ENCODE measurements around the gene TEX38. TPM values are rescaled to one million over a fixed set of nuclear protein-coding genes. Genes with fewer than 3 reads are reported as not detected.
A peak's percentile ranks its signal among the peaks of the same experiment; 100 is the strongest.

TEX38 gene
- total RNA-seq, 1 donor from 2014 or later: not detected

DNA sequence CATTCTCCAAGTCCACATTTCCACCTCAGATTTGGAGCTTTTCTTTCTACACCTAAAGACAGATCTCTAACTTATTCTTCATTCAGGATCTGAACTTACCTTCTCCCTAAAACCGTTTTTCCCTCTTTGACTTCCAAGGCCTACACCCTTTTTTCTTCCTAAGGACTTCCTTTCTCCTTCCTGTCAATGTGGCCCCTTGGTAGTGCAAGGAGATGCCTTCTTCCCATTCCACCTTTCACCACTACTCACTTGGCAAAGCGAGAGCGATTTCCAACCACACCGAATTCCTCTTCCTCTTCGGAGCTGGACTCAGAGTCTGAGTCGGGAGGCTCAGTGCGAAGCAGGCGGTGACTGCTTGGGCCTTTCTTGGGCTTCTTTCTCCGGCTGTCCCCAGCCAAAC is 46.0 kb downstream of the TEX38 start:
- H3K9me3 ChIP-seq (ENCODE audit: low read depth): no peaks in the 10 kb centered on the region
- DNase-seq (ENCODE audit: low spot score): no peak
- peaks cover 7% of the 10 kb centered on the region for H3F3A ChIP-seq (ENCODE audit: low read depth)
- H3K36me3 ChIP-seq: peaks cover 4% of the 10 kb centered on the region
- Mint-ChIP-seq H3K9me3 (no peaks in the 10 kb centered on the region), H3K27ac (peak overlapping the region; percentile 80), H3K27me3 (ENCODE audit: insufficient read depth, low read depth) (peaks cover 5% of the 10 kb centered on the region), H3K36me3 (peaks cover 2% of the 10 kb centered on the region), H3K4me1 (peaks cover 29% of the 10 kb centered on the region), H3K4me3 (peak overlapping the region; percentile 98)
- H3K4me3 ChIP-seq: peak overlapping the region; percentile 95
- H3K27me3 ChIP-seq: no peaks in the 10 kb centered on the region
- H2AFZ ChIP-seq (replicated peaks): no peak overlapping the region
- H3K9ac ChIP-seq: peak overlapping the region; percentile 84
- H4K20me1 ChIP-seq (ENCODE audit: low read depth): peaks cover 29% of the 10 kb centered on the region
- H3K4me2 ChIP-seq: peak overlapping the region; percentile 95
- peaks cover 26% of the 10 kb centered on the region for H3K79me2 ChIP-seq (ENCODE audit: low read depth)
- H3K4me1 ChIP-seq: peaks cover 18% of the 10 kb centered on the region
- TF ChIP-seq EZH2 (IDR thresholded peaks at IDR 0.05) (no peak), EZH2phosphoT487 (IDR thresholded peaks at IDR 0.05) (no peak)
- TF ChIP-seq, protein P1, sequence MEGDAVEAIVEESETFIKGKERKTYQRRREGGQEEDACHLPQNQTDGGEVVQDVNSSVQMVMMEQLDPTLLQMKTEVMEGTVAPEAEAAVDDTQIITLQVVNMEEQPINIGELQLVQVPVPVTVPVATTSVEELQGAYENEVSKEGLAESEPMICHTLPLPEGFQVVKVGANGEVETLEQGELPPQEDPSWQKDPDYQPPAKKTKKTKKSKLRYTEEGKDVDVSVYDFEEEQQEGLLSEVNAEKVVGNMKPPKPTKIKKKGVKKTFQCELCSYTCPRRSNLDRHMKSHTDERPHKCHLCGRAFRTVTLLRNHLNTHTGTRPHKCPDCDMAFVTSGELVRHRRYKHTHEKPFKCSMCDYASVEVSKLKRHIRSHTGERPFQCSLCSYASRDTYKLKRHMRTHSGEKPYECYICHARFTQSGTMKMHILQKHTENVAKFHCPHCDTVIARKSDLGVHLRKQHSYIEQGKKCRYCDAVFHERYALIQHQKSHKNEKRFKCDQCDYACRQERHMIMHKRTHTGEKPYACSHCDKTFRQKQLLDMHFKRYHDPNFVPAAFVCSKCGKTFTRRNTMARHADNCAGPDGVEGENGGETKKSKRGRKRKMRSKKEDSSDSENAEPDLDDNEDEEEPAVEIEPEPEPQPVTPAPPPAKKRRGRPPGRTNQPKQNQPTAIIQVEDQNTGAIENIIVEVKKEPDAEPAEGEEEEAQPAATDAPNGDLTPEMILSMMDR (IDR thresholded peaks at IDR 0.05): no peak
- H3K27ac ChIP-seq: no peak overlapping the region

DNA sequence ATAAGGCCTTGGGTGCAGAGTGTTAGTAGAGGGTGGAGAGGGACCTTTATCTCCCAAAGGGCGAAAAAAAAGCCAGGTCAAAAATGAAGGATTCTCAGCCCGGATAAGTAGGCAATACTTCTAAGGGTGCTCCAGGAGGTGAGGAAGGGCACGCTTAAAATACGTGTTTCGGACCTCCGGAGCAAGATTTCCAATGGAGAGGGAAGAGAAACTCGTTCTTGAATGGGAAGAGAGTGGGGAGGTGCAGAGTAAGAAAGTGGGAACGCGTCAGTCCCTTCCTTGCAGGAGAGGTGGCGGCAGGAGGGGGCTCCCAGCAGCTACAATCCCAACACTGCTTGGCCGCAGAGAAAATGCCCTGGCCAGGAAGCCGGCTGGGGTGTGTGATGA is 46.7 kb downstream of the TEX38 start:
- peaks cover 2% of the 10 kb centered on the region for H3K36me3 Mint-ChIP-seq
- DNase-seq (ENCODE audit: low spot score): no peak
- H2AFZ ChIP-seq (replicated peaks): peak overlapping the region; percentile 44

DNA sequence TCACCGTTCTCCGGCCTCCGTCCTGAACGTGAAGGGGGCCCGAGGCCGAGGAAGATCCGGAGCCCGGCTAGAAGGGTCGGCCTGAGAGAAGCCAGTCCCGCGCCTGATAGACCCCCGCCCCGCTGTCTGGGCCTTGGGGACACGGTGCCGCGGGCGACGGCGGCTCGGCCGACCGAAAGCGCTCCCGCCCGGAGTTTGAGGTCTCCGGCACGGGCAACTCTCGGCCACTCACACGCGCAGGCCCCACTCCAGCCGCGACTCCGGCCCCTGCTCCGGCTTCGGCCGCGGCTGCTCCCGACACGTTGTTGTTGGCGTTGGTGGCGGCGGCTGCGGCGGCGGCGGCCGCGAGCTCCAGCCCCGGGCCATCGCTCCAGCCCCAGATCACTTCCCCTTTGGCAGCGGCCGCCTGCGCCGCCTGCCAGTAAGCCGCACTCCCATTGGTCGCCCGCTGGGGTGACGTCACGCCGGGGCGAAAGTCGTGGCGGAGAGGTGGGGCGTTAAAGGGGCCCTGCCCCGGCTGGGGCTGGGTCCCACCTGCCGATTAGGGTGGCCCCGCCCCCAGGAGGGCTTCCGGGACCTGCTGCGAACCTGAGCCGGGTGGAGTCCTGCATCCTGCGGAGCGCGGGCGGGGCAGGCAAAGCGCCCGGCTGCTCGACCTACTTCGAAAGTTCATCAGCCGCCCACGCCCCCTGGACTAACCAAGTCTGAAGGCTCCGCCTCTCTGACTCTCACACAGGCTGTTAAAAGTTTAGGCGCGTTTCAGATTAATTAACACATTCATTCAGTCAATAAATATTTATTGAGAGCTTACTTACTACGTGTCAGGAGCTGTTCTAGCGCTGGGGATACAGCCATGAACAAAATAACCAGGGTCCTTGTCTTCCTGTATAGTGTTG is 47.3 kb downstream of the TEX38 start, which contains the start of gene EFCAB14:
TSS of gene EFCAB14 (minus strand) at position 388 of the 896 bp plus-strand sequence. CDS start 1,027 bp downstream, outside the sequence.
- no peaks in the 10 kb centered on the region for H3K36me3 ChIP-seq
- H3K4me1 ChIP-seq: peaks cover 24% of the 10 kb centered on the region
- H4K20me1 ChIP-seq (ENCODE audit: low read depth): peaks cover 24% of the 10 kb centered on the region
- TF ChIP-seq EZH2 (IDR thresholded peaks at IDR 0.05): no peak
- TF ChIP-seq EZH2phosphoT487 (IDR thresholded peaks at IDR 0.05): no peak
- TF ChIP-seq, protein P1 (IDR thresholded peaks at IDR 0.05): no peak
- H3K79me2 ChIP-seq (ENCODE audit: low read depth): peaks cover 26% of the 10 kb centered on the region
- H2AFZ ChIP-seq (replicated peaks): peak within 1 kb of the TSS; percentile 44
- H3K9me3 Mint-ChIP-seq: no peaks in the 10 kb centered on the region
- H3K9ac ChIP-seq: peak within 1 kb of the TSS; percentile 84
- H3K27ac Mint-ChIP-seq: peak within 1 kb of the TSS; percentile 80
- peaks cover 2% of the 10 kb centered on the region for H3K36me3 Mint-ChIP-seq
- H3K4me2 ChIP-seq: peak within 1 kb of the TSS; percentile 95
- peak within 1 kb of the TSS; percentile 98 for H3K4me3 Mint-ChIP-seq
- no peak within 1 kb of the TSS for H3K27ac ChIP-seq
- H3K9me3 ChIP-seq (ENCODE audit: low read depth): no peaks in the 10 kb centered on the region
- no peaks in the 10 kb centered on the region for H3K27me3 ChIP-seq
- H3K27me3 Mint-ChIP-seq (ENCODE audit: insufficient read depth, low read depth): peaks cover 5% of the 10 kb centered on the region
- peaks cover 29% of the 10 kb centered on the region for H3K4me1 Mint-ChIP-seq
- H3F3A ChIP-seq (ENCODE audit: low read depth): peaks cover 14% of the 10 kb centered on the region
- H3K4me3 ChIP-seq: peak within 1 kb of the TSS; percentile 95
- peak; percentile 96 for DNase-seq (ENCODE audit: low spot score)

More for the DNA sequence above, 46.7 kb downstream of the TEX38 start:
- Mint-ChIP-seq H3K9me3 (no peaks in the 10 kb centered on the region), H3K4me1 (peaks cover 29% of the 10 kb centered on the region), H3K27ac (peak overlapping the region; percentile 80), H3K4me3 (peak overlapping the region; percentile 98), H3K27me3 (ENCODE audit: insufficient read depth, low read depth) (peaks cover 5% of the 10 kb centered on the region)
- Histone ChIP-seq H4K20me1 (ENCODE audit: low read depth) (peaks cover 24% of the 10 kb centered on the region), H3K4me2 (peak overlapping the region; percentile 95), H3K9ac (peak overlapping the region; percentile 84), H3K36me3 (peaks cover 1% of the 10 kb centered on the region), H3K27me3 (no peaks in the 10 kb centered on the region), H3K4me1 (peaks cover 18% of the 10 kb centered on the region), H3K79me2 (ENCODE audit: low read depth) (peaks cover 26% of the 10 kb centered on the region), H3K27ac (no peak overlapping the region), H3K4me3 (peak overlapping the region; percentile 95), H3F3A (ENCODE audit: low read depth) (peaks cover 7% of the 10 kb centered on the region), H3K9me3 (ENCODE audit: low read depth) (no peaks in the 10 kb centered on the region)
- TF ChIP-seq, protein P1 (IDR thresholded peaks at IDR 0.05): no peak
- TF ChIP-seq EZH2 (IDR thresholded peaks at IDR 0.05) (no peak), EZH2phosphoT487 (IDR thresholded peaks at IDR 0.05) (no peak)

Measured in neural progenitor cell (in vitro differentiated cells).